ENCODE results near the gene NFATC2. TPM values are rescaled to one million over a fixed set of nuclear protein-coding genes. Genes with fewer than 3 reads are reported as not detected.
A peak's percentile ranks its signal among the peaks of the same experiment; 100 is the strongest.

NFATC2 gene
- total RNA-seq, 3 donors from 2014 or later = 5.9 to 11.9 (median 10.2) TPM

GRCh38 chr20:51529081-51529681 lies 13.3 kb downstream of the NFATC2 start:
- Histone ChIP-seq H3K27me3 (no peaks in the 10 kb centered on the region), H3K27ac (no peak overlapping the region), H3K9me3 (no peaks in the 10 kb centered on the region), H3K36me3 (no peaks in the 10 kb centered on the region), H3K4me3 (no peak overlapping the region), H3K4me1 (no peaks in the 10 kb centered on the region)
- intact Hi-C loops (cut with DNase I; ENCODE audit: low total_unique reads) = no loop called here
- TF ChIP-seq POLR2A (IDR thresholded peaks at IDR 0.05) (no peak), CTCF (IDR thresholded peaks at IDR 0.05) (no peak), POLR2AphosphoS5 (IDR thresholded peaks at IDR 0.05) (no peak)
- no peak for DNase-seq (ENCODE audit: low spot score in 2 of 2)

- intact Hi-C loops (cut with DNase I; ENCODE audit: low total_unique reads) = no loop called here
- no peaks in the 10 kb centered on the region for H3K27me3 ChIP-seq
- no peaks in the 10 kb centered on the region for H3K36me3 ChIP-seq
- no peaks in the 10 kb centered on the region for H3K9me3 ChIP-seq
- H3K4me3 ChIP-seq = no peak overlapping the region
- H3K4me1 ChIP-seq = no peaks in the 10 kb centered on the region
- H3K27ac ChIP-seq = no peak overlapping the region
- no peak for TF ChIP-seq POLR2A (IDR thresholded peaks at IDR 0.05)
- TF ChIP-seq CTCF (IDR thresholded peaks at IDR 0.05) = no peak
- TF ChIP-seq POLR2AphosphoS5 (IDR thresholded peaks at IDR 0.05) = no peak
- no peak for DNase-seq (ENCODE audit: low spot score in 2 of 2)
These were observed 14.1 kb downstream of the NFATC2 start for GRCh38 chr20:51528263-51529027.

GRCh38 chr20:51526754-51527153 lies 15.8 kb downstream of the NFATC2 start:
- Histone ChIP-seq H3K4me1 (no peaks in the 10 kb centered on the region), H3K4me3 (no peak overlapping the region), H3K27ac (no peak overlapping the region), H3K9me3 (no peaks in the 10 kb centered on the region), H3K36me3 (no peaks in the 10 kb centered on the region), H3K27me3 (no peaks in the 10 kb centered on the region)
- intact Hi-C loops (cut with DNase I; ENCODE audit: low total_unique reads) = no loop called here
- DNase-seq (ENCODE audit: low spot score in 2 of 2) = no peak
- no peak for TF ChIP-seq POLR2A (IDR thresholded peaks at IDR 0.05)
- no peak for TF ChIP-seq CTCF (IDR thresholded peaks at IDR 0.05)

- TF ChIP-seq POLR2AphosphoS5 (IDR thresholded peaks at IDR 0.05) (no peak), POLR2A (IDR thresholded peaks at IDR 0.05) (no peak), CTCF (IDR thresholded peaks at IDR 0.05) (no peak)
- Histone ChIP-seq H3K4me3 (peak overlapping the region in 1 of 3 donors; percentile 38), H3K27ac (peak overlapping the region in 1 of 2 donors; percentile 19), H3K9me3 (no peaks in the 10 kb centered on the region), H3K4me1 (no peaks in the 10 kb centered on the region), H3K36me3 (no peaks in the 10 kb centered on the region), H3K27me3 (no peaks in the 10 kb centered on the region)
- intact Hi-C loops (cut with DNase I; ENCODE audit: low total_unique reads) = no loop called here
- no peak for DNase-seq (ENCODE audit: low spot score in 2 of 2)
These were observed 16.4 kb downstream of the NFATC2 start for GRCh38 chr20:51526106-51526470.

Measured in breast epithelium (tissue), 4 donors.